Natural killer cell (primary cell): ENCODE measurements around the gene OR8G5. TPM values are rescaled to one million over a fixed set of nuclear protein-coding genes. Genes with fewer than 3 reads are reported as not detected.
A peak's percentile ranks its signal among the peaks of the same experiment; 100 is the strongest.
"Not testable (repeated sequence)": the region's sequence is repeated elsewhere in the genome, so short reads cannot be mapped to it uniquely, and the experiment has no call there.

Experiments used
- ATAC-seq, 3 donors: fragments of 150-1000 bp in 2 of 3; fragments of 200-7000 bp in 1 of 3; cut with Tn5 transposase; 1 replicate in 1 of 3; 2 replicates in 2 of 3; pipeline ENCODE4 v1.10.0; 2021; ENCODE audit warnings: mild to moderate bottlenecking in 2 of 3, moderate library complexity in 2 of 3
- DNase-seq, 2 donors: peaks; one replicate each; pipeline versions ENCODE4 v3.0.0 to v3.0.0-alpha.2; 2013 to 2021; ENCODE audit warnings: mixed read lengths in 1 of 2
- H3K27ac ChIP-seq: one replicate; pipeline ENCODE4 v1.5.1; 2013; ENCODE audit warnings: mild to moderate bottlenecking, low read length
- H3K27me3 ChIP-seq: one replicate; pipeline ENCODE4 v1.6.1; 2013; ENCODE audit warnings: low read length; ENCODE audit not compliant: control insufficient read depth, insufficient read depth
- H3K36me3 ChIP-seq: one replicate; pipeline ENCODE4 v1.6.1; 2013; ENCODE audit warnings: low read length; ENCODE audit not compliant: control insufficient read depth, insufficient read depth
- H3K4me1 ChIP-seq: one replicate; pipeline ENCODE4 v1.6.1; 2013; ENCODE audit warnings: low read length; ENCODE audit not compliant: control insufficient read depth, insufficient read depth
- H3K4me3 ChIP-seq: one replicate; pipeline ENCODE4 v1.5.1; 2013; ENCODE audit warnings: low read length
- H3K9me3 ChIP-seq: one replicate; pipeline ENCODE4 v1.6.1; 2013; ENCODE audit warnings: low read length; ENCODE audit not compliant: control insufficient read depth, insufficient read depth
- H3K27ac Mint-ChIP-seq, 2 donors: one replicate each; pipeline ENCODE4 v1.8.0; 2022; ENCODE audit warnings: mild to moderate bottlenecking in 2 of 2, mixed read lengths in 2 of 2, moderate library complexity in 1 of 2
- H3K27me3 Mint-ChIP-seq, 2 donors: one replicate each; pipeline ENCODE4 v1.8.0; 2022; ENCODE audit warnings: low read depth in 2 of 2, mixed read lengths in 2 of 2
- H3K36me3 Mint-ChIP-seq: one replicate; pipeline ENCODE4 v1.8.0; 2022; ENCODE audit warnings: mixed read lengths
- H3K4me1 Mint-ChIP-seq, 2 donors: one replicate each; pipeline ENCODE4 v1.8.0; 2022; ENCODE audit warnings: mixed read lengths in 2 of 2
- H3K4me3 Mint-ChIP-seq: one replicate; pipeline ENCODE4 v1.8.0; 2022; ENCODE audit warnings: mild to moderate bottlenecking, moderate library complexity, mixed read lengths
- H3K9me3 Mint-ChIP-seq, 2 donors: one replicate each; pipeline ENCODE4 v1.8.0; 2022; ENCODE audit warnings: mixed read lengths in 2 of 2
- CTCF ChIP-seq: fragments of 200-600 bp; IDR thresholded peaks from one replicate; pipeline ENCODE4 v1.8.0; 2022; ENCODE audit warnings: antibody characterized with exemption
- WGBS: methylation state at CpG from one replicate; pipeline ENCODE4 v1.1.7; 2013; ENCODE audit warnings: missing lambda C conversion rate; ENCODE audit not compliant: insufficient coverage; 5-methylcytosine and 5-hydroxymethylcytosine counted together
- intact Hi-C: fragments of 100-400 bp; cut with micrococcal nuclease; formaldehyde crosslinking; loops from one replicate; pipeline ENCODE4 v1.14.2; 2022
- total RNA-seq, 4 donors: library from RNA; stranded (reverse); fragments of 120-200 nt in 1 of 4; gene quantifications; one replicate each; pipeline versions ENCODE4 v1.2.3 to v1.2.4, GENCODE V29; 2013 to 2022

OR8G5 gene
- total RNA-seq, 3 donors from 2014 or later (not counting 1 experiment from before 2014, with no cell fraction given) = not detected

- H3K27me3 Mint-ChIP-seq = peaks cover 0 to 11% of the 10 kb centered on the region in 2 donors
- ATAC-seq = no peak
- WGBS = no CpG with 5 or more reads among the region's 2 CpGs
- no peak for TF ChIP-seq CTCF
- intact Hi-C loops = no loop called here
- H3K27me3 ChIP-seq = no peaks in the 10 kb centered on the region
- no peaks in the 10 kb centered on the region for H3K4me1 Mint-ChIP-seq
- no peak overlapping the region for H3K4me3 ChIP-seq
- H3K36me3 ChIP-seq = no peaks in the 10 kb centered on the region
- H3K36me3 Mint-ChIP-seq = no peaks in the 10 kb centered on the region
- no peaks in the 10 kb centered on the region for H3K9me3 Mint-ChIP-seq
- no peak for DNase-seq
- no peak overlapping the region for H3K27ac ChIP-seq
- H3K9me3 ChIP-seq = no peaks in the 10 kb centered on the region
- H3K4me1 ChIP-seq = no peaks in the 10 kb centered on the region
- no peak overlapping the region for H3K4me3 Mint-ChIP-seq
- H3K27ac Mint-ChIP-seq = no peak overlapping the region
Measured at GRCh38 chr11:124222407-124222806, 33.8 kb upstream of the OR8G5 start.

- H3K27ac ChIP-seq, H3K27ac Mint-ChIP-seq, H3K4me3 ChIP-seq: not testable (repeated sequence)
Measured at GRCh38 chr11:124224618-124225423, 31.4 kb upstream of the OR8G5 start.

GRCh38 chr11:124225471-124225870, 30.7 kb upstream of the OR8G5 start:
- no peaks in the 10 kb centered on the region for H3K27me3 ChIP-seq
- intact Hi-C loops = no loop called here
- Mint-ChIP-seq H3K4me1 (no peaks in the 10 kb centered on the region), H3K36me3 (no peaks in the 10 kb centered on the region), H3K9me3 (peaks cover 0 to 2% of the 10 kb centered on the region in 2 donors), H3K27me3 (peaks cover 6 to 14% of the 10 kb centered on the region in 2 donors), H3K4me3 (no peak overlapping the region), H3K27ac (no peak overlapping the region)
- no peaks in the 10 kb centered on the region for H3K9me3 ChIP-seq
- no peak for DNase-seq
- no CpG with 5 or more reads among the region's 1 CpG for WGBS
- H3K36me3 ChIP-seq = no peaks in the 10 kb centered on the region
- H3K4me1 ChIP-seq = no peaks in the 10 kb centered on the region
- TF ChIP-seq CTCF = no peak
- ATAC-seq = no peak
- H3K27ac ChIP-seq = no peak overlapping the region
- no peak overlapping the region for H3K4me3 ChIP-seq

More at GRCh38 chr11:124224618-124225423, 31.4 kb upstream of the OR8G5 start:
- H3K27me3 Mint-ChIP-seq = peaks cover 6 to 14% of the 10 kb centered on the region in 2 donors
- H3K9me3 ChIP-seq, H3K4me1 Mint-ChIP-seq, DNase-seq, H3K4me1 ChIP-seq, H3K36me3 Mint-ChIP-seq, H3K9me3 Mint-ChIP-seq, H3K4me3 Mint-ChIP-seq, intact Hi-C loops, H3K27me3 ChIP-seq, H3K36me3 ChIP-seq: not testable (repeated sequence)
- peak in 1 of 3 donors; percentile 58 for ATAC-seq
- WGBS = 69% methylated on average over 9 of the region's 9 CpGs

GRCh38 chr11:124233376-124233775, 22.8 kb upstream of the OR8G5 start:
- peaks cover 0 to 2% of the 10 kb centered on the region in 2 donors for H3K9me3 Mint-ChIP-seq
- WGBS = no CpG with 5 or more reads among the region's 1 CpG
- ATAC-seq (no peak), DNase-seq (no peak)
- no peak overlapping the region for H3K27ac Mint-ChIP-seq
- Histone ChIP-seq H3K4me3 (no peak overlapping the region), H3K27me3 (no peaks in the 10 kb centered on the region), H3K36me3 (no peaks in the 10 kb centered on the region), H3K9me3 (no peaks in the 10 kb centered on the region), H3K27ac (no peak overlapping the region), H3K4me1 (no peaks in the 10 kb centered on the region)
- no peaks in the 10 kb centered on the region for H3K4me1 Mint-ChIP-seq
- no peak for TF ChIP-seq CTCF
- intact Hi-C loops = no loop called here
- H3K4me3 Mint-ChIP-seq = no peak overlapping the region
- no peaks in the 10 kb centered on the region for H3K36me3 Mint-ChIP-seq
- H3K27me3 Mint-ChIP-seq = no peaks in the 10 kb centered on the region
